Type B pancreatic cell (in vitro differentiated cells): ENCODE measurements around the gene IGF2. TPM values are rescaled to one million over a fixed set of nuclear protein-coding genes. Genes with fewer than 3 reads are reported as not detected.

Experiments used
- microRNA-seq: library from miRNA; unstranded; fragments of <30 nt; microRNA quantifications from one replicate; pipeline ENCODE4, GENCODE V29; 2020
- total RNA-seq: library from RNA; stranded (reverse); gene quantifications from 2 replicates; pipeline ENCODE4 v1.2.1, GENCODE V29; 2021; ENCODE audit warnings: low replicate concordance

IGF2 gene
- total RNA-seq, 1 donor from 2014 or later, result 2,350 TPM

Small RNA genes lying within 50 kb of the gene (microRNA-seq; reads per million reads assigned to microRNA genes)
- gene MIR4686, result not detected
- gene MIR483, result 5,738 reads per million, percentile 93 among the genes with 10 or more reads in this experiment

Other genes with a start within 250 kb of the IGF2 start
- gene PRR33, start 247.5 kb downstream of the IGF2 start, total RNA-seq, result not detected in 2 replicates
- 17.3 and 40.9 TPM in 2 replicates for gene TNNT3, start 219.7 kb downstream of the IGF2 start, total RNA-seq
- 40.0 and 46.1 TPM in 2 replicates for gene MRPL23, start 192.1 kb downstream of the IGF2 start, total RNA-seq
- 12,320 and 19,345 TPM in 2 replicates for gene H19, start 141.5 kb downstream of the IGF2 start, total RNA-seq
- gene INS, start 21.8 kb upstream of the IGF2 start, total RNA-seq, result 1,584 and 3,976 TPM in 2 replicates
- gene TH, start 32.4 kb upstream of the IGF2 start, total RNA-seq, result 2.2 and 11.1 TPM in 2 replicates
- 5.6 and 13.6 TPM in 2 replicates for gene ASCL2, start 131.2 kb upstream of the IGF2 start, total RNA-seq
- gene C11orf21, start 162.5 kb upstream of the IGF2 start, total RNA-seq, result 0.51 and 1.2 TPM in 2 replicates
- 2.6 and 7.2 TPM in 2 replicates for gene TSPAN32, start 162.6 kb upstream of the IGF2 start, total RNA-seq
- 350 and 438 TPM in 2 replicates for gene CD81, start 237.9 kb upstream of the IGF2 start, total RNA-seq